MV-4-11 (cell line): ENCODE measurements around the gene RAB3IL1.
A peak's percentile ranks its signal among the peaks of the same experiment; 100 is the strongest.

Experiments
- DNase-seq: peaks from one replicate; lab custom pipeline; 2025; lab: John Stamatoyannopoulos, UW

Gene RAB3IL1

GRCh38 chr11:61919705-61920631, 2.6 kb upstream of the RAB3IL1 start:
- DNase-seq = no peak

GRCh38 chr11:61918938-61919704, 1.8 kb upstream of the RAB3IL1 start:
- DNase-seq = no peak

GRCh38 chr11:61918251-61918937, 1.0 kb upstream of the RAB3IL1 start:
- DNase-seq = no peak

GRCh38 chr11:61916737-61917333, 531 bp downstream of the RAB3IL1 start:
- DNase-seq = no peak

- DNase-seq = no peak
These were observed 2.7 kb downstream of the RAB3IL1 start for GRCh38 chr11:61914471-61915171.

- DNase-seq = no peak
These were observed 3.5 kb downstream of the RAB3IL1 start for GRCh38 chr11:61913699-61914395.

- DNase-seq = no peak
These were observed 4.2 kb downstream of the RAB3IL1 start for GRCh38 chr11:61912991-61913698.

- peak; percentile 93 for DNase-seq
These were observed 4.9 kb downstream of the RAB3IL1 start for GRCh38 chr11:61912530-61912898.

GRCh38 chr11:61911701-61912529, 5.5 kb downstream of the RAB3IL1 start:
- peak; percentile 30 for DNase-seq

- DNase-seq = no peak
These were observed 6.2 kb downstream of the RAB3IL1 start for GRCh38 chr11:61911128-61911700.

GRCh38 chr11:61910187-61911127, 6.9 kb downstream of the RAB3IL1 start:
- no peak for DNase-seq

GRCh38 chr11:61908730-61909316, 8.5 kb downstream of the RAB3IL1 start:
- DNase-seq = no peak

GRCh38 chr11:61907871-61908729, 9.3 kb downstream of the RAB3IL1 start:
- DNase-seq = no peak

- no peak for DNase-seq
These were observed 10.1 kb downstream of the RAB3IL1 start for GRCh38 chr11:61907282-61907681.

GRCh38 chr11:61906522-61906909, 10.8 kb downstream of the RAB3IL1 start:
- no peak for DNase-seq

GRCh38 chr11:61905801-61906521, 11.4 kb downstream of the RAB3IL1 start:
- no peak for DNase-seq
